ENCODE data around the gene GLYR1.
A peak's percentile ranks its signal among the peaks of the same experiment; 100 is the strongest.
"Not testable (repeated sequence)": the region's sequence is repeated elsewhere in the genome, so short reads cannot be mapped to it uniquely, and the experiment has no call there.

The GLYR1 gene

GRCh38 chr16:4846901-4847773 lies at the start of gene GLYR1, which contains the start of gene UBN1:
GLYR1 (minus strand) TSS chr16:4847288; CDS start chr16:4847265, 23 bp downstream.
UBN1 (plus strand) TSS chr16:4847481; CDS start chr16:4852918, 5,437 bp downstream.
- CTCF ChIA-PET = no interaction called here
- peak; percentile 98 for DNase-seq (ENCODE audit: extremely low spot score)
- TF ChIP-seq PKNOX1 (IDR thresholded peaks at IDR 0.05) = peak; percentile 38
- TF ChIP-seq ARNT (IDR thresholded peaks at IDR 0.05) = no peak
- TF ChIP-seq FOXA1 (IDR thresholded peaks at IDR 0.05) = no peak
- no peak for TF ChIP-seq FOXK2 (IDR thresholded peaks at IDR 0.05)
- no peak for TF ChIP-seq LEF1 (IDR thresholded peaks at IDR 0.05; ENCODE audit: borderline replicate concordance)
- POLR2A ChIA-PET = interaction anchor here (1.0 to 1.4 kb wide), 6 partner anchors 12 to 121 kb away, joined by 3 to 4 read pairs (median 4); partner anchors contain the start of genes ANKS3 and DNAAF8

GRCh38 chr16:4896761-4897160 lies 49.7 kb upstream of the GLYR1 start:
- POLR2A ChIA-PET; DNase-seq (ENCODE audit: extremely low spot score); CTCF ChIA-PET: not testable (repeated sequence)

DNA sequence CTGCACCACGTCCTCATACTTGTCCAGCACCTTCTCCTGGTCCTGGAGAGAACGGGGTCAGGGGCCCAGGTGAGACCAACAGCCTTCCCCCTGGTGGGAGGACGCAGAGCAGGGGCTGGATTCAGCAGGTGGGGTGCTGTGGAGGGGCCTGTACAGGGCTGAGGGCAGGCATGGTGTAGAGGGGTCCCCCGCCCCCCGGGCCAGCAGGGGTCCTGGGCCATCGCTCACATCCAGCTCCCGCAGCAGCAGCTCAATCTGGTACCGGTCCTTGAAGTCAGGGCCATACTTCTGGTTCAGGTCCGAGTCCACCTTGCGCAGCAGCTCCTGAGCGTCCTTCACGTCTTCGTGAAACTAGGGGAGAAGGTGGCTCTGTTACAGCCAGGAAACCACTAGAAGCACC lies 48.3 kb upstream of the GLYR1 start:
- TF ChIP-seq BHLHE40 (IDR thresholded peaks at IDR 0.05; ENCODE audit: borderline replicate concordance) (no peak), FOXM1 (IDR thresholded peaks at IDR 0.05; ENCODE audit: borderline replicate concordance) (no peak), FOXK2 (IDR thresholded peaks at IDR 0.05) (no peak), TARDBP (IDR thresholded peaks at IDR 0.05) (no peak), ZNF384 (IDR thresholded peaks at IDR 0.05) (no peak), SUZ12 (IDR thresholded peaks at IDR 0.05) (no peak), PKNOX1 (IDR thresholded peaks at IDR 0.05) (no peak), SP1 (IDR thresholded peaks at IDR 0.05) (no peak), FOXA1 (IDR thresholded peaks at IDR 0.05) (no peak), NFRKB (IDR thresholded peaks at IDR 0.05) (no peak), ELF4 (IDR thresholded peaks at IDR 0.05) (no peak), L3MBTL2 (conservative IDR thresholded peaks at IDR 0.05) (no peak), LEF1 (IDR thresholded peaks at IDR 0.05; ENCODE audit: borderline replicate concordance) (no peak)
- DNase-seq (ENCODE audit: extremely low spot score) = no peak
- ChIA-PET POLR2A (interaction anchor here (0.6 kb wide), 1 partner anchor 419 kb away, joined by 3 read pairs; no protein-coding TSS in a partner anchor), CTCF (no interaction called here)

GRCh38 chr16:4894276-4895150 lies 47.4 kb upstream of the GLYR1 start:
- ChIA-PET CTCF (no interaction called here), POLR2A (no interaction called here)
- DNase-seq (ENCODE audit: extremely low spot score) = no peak
- TF ChIP-seq HDGF (IDR thresholded peaks at IDR 0.05; ENCODE audit: borderline replicate concordance) = no peak
- TF ChIP-seq FOXK2 (IDR thresholded peaks at IDR 0.05) = no peak
- no peak for TF ChIP-seq SUZ12 (IDR thresholded peaks at IDR 0.05)
- TF ChIP-seq TARDBP (IDR thresholded peaks at IDR 0.05) = no peak
- no peak for TF ChIP-seq NFRKB (IDR thresholded peaks at IDR 0.05)
- no peak for TF ChIP-seq FOXA1 (IDR thresholded peaks at IDR 0.05)
- TF ChIP-seq ZNF384 (IDR thresholded peaks at IDR 0.05) = no peak
- no peak for TF ChIP-seq SP1 (IDR thresholded peaks at IDR 0.05)
- TF ChIP-seq ARNT (IDR thresholded peaks at IDR 0.05) = no peak
- no peak for TF ChIP-seq L3MBTL2 (conservative IDR thresholded peaks at IDR 0.05)
- no peak for TF ChIP-seq BHLHE40 (IDR thresholded peaks at IDR 0.05; ENCODE audit: borderline replicate concordance)
- TF ChIP-seq CTBP1 (IDR thresholded peaks at IDR 0.05; ENCODE audit: borderline replicate concordance) = no peak
- TF ChIP-seq ELF4 (IDR thresholded peaks at IDR 0.05) = no peak
- no peak for TF ChIP-seq PKNOX1 (IDR thresholded peaks at IDR 0.05)

DNA sequence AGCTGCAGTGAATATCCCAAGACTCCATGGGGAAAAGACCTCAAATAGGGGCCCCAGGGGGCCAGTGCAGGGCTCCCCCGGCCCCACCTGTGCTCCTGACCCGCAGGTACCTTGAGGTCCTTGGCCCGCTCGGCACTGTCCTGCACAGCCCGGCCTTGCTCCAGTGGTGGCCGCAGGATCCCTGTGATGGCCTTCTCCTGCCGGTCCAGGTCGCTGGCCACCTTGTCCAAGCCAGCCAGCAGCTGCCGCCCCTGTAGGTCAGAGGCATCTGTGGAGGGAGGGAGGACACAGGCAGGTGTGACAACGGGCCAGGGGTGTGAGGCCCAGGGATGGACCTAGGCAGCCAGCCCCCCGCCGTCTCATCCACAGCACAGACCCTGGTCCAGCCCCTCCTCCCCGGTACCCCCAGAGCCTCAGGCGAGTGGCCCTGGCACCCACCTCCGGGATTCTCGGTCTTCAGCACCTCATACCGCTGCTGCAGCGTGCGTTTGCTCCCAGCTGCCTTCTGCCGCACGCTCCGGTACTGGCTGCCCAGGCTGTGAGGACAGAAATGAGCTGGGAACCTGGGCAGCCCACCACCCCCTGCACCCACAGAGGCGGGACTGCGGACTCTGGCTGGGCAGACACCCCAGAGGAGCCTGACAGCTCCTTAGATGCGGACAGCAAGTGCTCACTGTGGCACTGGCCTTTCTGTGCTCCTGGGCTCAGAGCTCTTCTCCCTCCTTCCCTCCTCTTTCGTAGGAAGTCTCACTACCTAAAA lies 46.2 kb upstream of the GLYR1 start:
- TF ChIP-seq L3MBTL2 (conservative IDR thresholded peaks at IDR 0.05) (no peak), CTBP1 (IDR thresholded peaks at IDR 0.05; ENCODE audit: borderline replicate concordance) (no peak), PKNOX1 (IDR thresholded peaks at IDR 0.05) (no peak), ELF4 (IDR thresholded peaks at IDR 0.05) (no peak), SUZ12 (IDR thresholded peaks at IDR 0.05) (no peak), FOXK2 (IDR thresholded peaks at IDR 0.05) (no peak), ZNF384 (IDR thresholded peaks at IDR 0.05) (no peak), SP1 (IDR thresholded peaks at IDR 0.05) (no peak), FOXM1 (IDR thresholded peaks at IDR 0.05; ENCODE audit: borderline replicate concordance) (no peak), TARDBP (IDR thresholded peaks at IDR 0.05) (no peak), BHLHE40 (IDR thresholded peaks at IDR 0.05; ENCODE audit: borderline replicate concordance) (no peak), LEF1 (IDR thresholded peaks at IDR 0.05; ENCODE audit: borderline replicate concordance) (no peak), HDGF (IDR thresholded peaks at IDR 0.05; ENCODE audit: borderline replicate concordance) (no peak), NFRKB (IDR thresholded peaks at IDR 0.05) (no peak), FOXA1 (IDR thresholded peaks at IDR 0.05) (no peak), ARNT (IDR thresholded peaks at IDR 0.05) (no peak)
- POLR2A ChIA-PET = no interaction called here
- no peak for DNase-seq (ENCODE audit: extremely low spot score)
- CTCF ChIA-PET = no interaction called here

All from HEK293T (cell line).